Fibroblast of upper back skin (primary cell): Measurements from ENCODE around the gene CTSE.
"Not testable (repeated sequence)": the region's sequence is repeated elsewhere in the genome, so short reads cannot be mapped to it uniquely, and the experiment has no call there.

Experiments
- DNase-seq: peaks from one replicate; pipeline ENCODE4 v3.0.0-alpha.2; 2013

Gene CTSE

GRCh38 chr1:206013026-206013795 lies 10.5 kb downstream of the CTSE start:
- DNase-seq, result no peak

- no peak for DNase-seq
Observed at GRCh38 chr1:206012086-206012859, 11.4 kb downstream of the CTSE start.

DNA sequence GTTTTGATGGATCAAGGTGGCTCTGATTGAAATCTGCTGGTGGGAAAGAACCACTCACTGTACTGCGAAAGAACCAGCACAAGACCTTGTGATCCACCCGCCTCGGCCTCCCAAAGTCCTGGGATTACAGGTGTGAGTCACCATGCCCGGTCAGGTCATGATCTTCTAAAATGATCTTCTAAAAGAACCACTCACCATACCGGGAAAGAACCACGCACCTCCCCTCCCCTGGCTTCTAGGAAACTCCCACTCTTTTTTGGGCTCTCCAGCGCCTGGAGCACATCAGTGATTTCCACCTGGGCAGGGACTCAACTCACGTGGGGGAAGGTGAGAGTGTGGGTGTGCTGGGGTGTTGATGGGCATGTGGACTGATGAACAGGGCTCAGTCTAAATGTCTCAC lies 12.6 kb downstream of the CTSE start:
- DNase-seq, result no peak

DNA sequence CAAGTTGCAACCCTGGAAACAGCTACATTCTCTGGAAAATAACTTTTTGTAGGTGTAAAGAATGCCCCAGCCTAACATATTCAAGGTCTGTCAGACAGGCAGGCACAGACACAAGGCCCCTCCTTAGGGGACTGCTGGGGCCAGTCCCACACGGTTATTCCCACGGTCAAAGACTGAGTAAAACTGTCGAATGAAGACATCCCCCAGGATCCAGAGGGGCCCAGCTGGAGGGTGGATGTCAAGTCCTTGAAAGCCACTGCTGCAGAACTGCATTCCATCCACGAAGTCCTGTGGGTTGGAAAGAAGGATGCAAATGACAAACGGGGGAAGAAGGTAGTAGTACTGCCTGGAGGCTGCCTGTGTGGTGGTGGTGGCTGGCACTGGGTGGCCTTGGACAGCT lies 13.6 kb downstream of the CTSE start:
- no peak for DNase-seq

GRCh38 chr1:206006946-206007345 lies 16.7 kb downstream of the CTSE start:
- DNase-seq, result no peak

DNA sequence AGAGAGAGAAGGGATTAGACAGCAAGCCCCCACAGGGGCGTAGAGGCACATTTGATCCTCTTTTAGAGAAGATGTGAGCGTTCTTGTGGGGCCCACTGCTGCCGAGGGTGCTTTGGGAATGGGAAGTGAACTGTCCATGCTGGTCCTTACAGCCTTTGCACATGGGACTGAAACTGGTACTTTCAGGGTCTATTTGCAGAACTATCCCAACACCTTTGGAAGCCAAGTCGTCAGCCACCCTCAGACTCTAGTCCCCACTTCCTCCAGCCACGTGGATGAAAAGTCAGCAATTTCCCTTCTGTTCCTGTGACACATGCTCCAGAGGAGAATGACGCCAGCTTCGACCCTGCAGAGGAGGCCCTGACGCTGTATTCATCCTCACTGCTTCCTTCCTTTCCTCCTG lies 17.9 kb downstream of the CTSE start:
- no peak for DNase-seq

- DNase-seq, result no peak
Observed at GRCh38 chr1:206005234-206005633, 18.5 kb downstream of the CTSE start.

GRCh38 chr1:206004826-206005225 lies 18.9 kb downstream of the CTSE start:
- DNase-seq, result peak; percentile 21

DNA sequence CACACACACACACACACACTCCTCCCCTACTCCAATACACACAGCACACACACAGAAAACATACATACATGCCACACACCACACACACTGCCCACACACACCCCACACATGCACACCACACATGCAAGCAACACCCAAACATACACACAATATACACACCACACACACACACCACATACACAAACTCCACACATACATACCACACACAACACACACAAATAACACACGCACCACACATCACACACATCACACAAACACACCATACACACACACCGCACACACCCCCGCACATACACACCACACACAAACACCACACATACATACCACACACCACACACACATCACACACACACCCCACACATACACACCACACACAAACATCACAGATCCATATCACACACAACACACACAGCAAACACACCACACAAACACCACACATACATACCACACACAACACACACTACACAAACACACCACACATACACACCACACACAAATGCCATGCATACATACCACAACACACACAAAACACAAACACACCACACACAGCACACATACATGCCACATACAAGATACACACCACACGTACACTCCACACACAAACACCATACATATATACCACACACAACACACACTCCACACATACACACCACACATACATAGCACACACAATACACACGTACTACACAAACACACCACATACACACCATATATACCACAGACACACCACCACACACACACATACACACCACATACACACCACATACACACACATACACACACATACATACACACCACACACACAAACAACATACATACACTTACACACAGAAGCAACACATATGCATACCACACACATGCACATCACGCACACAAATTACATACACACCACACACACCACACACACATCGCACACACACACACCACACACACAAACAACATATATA lies 19.6 kb downstream of the CTSE start:
- no peak for DNase-seq

DNA sequence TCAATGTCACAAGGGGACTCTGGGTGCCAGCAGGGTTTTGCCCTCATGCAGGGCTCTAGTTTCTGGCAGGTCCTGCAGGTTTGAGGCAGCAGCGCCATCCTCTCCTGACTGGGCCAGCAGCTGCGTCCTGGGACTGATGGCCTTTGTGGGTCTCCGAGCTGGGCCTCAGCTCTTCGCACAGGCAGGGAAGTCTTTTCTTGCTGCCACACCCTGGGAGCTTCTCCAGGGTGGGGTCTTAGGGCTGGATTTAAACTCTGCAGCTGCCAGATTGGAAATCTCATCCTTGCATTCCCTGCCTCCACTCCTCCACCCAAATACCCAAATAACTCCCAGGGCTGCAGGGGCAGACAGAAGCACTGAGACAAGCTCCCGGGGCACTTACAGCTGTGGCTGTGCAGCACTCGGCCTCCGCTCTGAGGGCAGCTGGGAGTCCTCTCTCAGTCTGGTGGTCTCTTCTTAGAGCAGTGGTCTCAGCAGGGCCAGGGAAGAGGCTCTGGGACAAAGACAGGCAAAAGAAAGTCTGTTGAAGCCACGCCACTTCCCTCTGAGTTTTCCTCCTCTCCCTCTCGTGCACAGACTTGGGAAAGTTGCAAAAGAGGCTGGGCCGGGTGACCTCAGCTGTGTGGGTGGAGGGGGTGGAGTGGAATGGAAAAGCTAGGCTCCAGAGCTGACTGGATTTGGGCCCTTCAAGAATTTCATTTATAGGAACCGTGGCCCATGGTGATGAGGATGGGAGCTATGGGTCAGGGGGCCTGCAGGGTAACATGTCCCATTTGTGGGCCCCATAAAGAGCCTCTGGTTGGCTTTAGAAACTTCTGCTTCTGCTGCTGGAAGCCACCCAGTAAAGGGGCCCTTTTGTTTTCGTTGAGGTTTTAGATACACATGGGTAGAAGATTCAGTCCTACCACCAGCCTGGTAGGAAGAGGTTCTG lies 20.6 kb downstream of the CTSE start, which contains the start of gene RAB7B:
Gene RAB7B (minus strand): TSS at position 525 of the 931 bp plus-strand sequence. CDS start 9,260 bp downstream, outside the sequence.
- DNase-seq, result peak; percentile 65

DNA sequence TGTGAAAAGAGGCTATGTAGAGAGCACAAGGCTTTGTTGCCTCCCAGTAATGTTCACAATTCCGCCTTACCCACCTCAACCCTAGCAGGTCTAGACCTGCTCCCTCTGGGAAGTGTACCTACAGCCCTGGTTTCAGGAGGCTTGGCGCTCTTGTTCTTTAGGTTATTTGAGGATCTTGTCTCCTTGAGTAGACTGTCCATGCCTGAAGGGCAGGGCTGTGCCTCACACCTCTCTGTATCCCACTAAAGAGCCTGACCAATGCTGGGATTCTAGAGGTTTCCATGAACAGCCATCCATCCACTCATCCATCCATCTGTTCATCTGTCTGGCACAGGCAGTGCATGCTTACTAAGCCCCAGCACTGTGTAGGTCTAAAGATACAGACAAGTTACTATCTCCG lies 21.5 kb downstream of the CTSE start:
- no peak for DNase-seq

DNA sequence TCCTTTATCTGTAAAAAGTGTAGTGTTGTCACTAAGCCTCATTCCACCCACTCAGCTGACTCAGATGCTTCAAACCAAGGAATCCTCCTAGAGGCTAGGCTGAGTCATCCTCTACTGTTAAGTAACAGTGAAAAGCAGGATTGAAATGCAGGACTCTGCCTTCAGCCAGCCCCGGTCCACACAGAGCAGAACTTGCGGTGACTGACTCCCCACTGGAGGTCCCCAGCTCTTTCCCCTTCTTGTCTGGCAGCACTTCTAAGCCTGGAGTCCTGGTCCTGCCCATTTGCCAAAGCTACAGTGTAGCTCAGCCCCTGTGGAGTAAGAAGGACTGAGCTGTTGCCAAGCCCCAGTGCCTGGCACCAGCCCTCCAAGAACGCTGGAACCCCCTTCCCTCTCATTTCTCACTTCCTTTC lies 22.2 kb downstream of the CTSE start:
- peak; percentile 93 for DNase-seq

- DNase-seq, result no peak
Observed at GRCh38 chr1:206000641-206001339, 22.9 kb downstream of the CTSE start.

- no peak for DNase-seq
Observed at GRCh38 chr1:205998457-205999241, 25.0 kb downstream of the CTSE start.

DNA sequence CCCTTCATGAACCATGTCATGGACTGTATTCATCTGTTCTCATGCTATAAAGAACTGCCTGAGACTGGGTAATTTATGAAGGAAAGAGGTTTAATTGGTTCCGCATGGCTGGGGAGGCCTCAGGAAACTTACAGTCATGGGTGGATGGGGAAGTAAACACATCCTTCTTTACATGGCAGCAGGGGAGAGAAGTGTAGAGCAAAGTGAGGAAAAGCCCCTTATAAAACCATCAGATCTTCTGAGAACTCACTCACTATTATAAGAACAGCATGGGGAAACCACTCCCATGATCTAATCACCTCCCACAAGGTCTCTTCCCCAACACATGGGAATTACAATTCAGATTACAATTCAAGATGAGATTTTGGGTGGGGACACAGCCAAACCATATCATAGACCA lies 27.1 kb downstream of the CTSE start:
- DNase-seq, result not testable (repeated sequence)

GRCh38 chr1:205994346-205994745 lies 29.3 kb downstream of the CTSE start:
- DNase-seq, result no peak

DNA sequence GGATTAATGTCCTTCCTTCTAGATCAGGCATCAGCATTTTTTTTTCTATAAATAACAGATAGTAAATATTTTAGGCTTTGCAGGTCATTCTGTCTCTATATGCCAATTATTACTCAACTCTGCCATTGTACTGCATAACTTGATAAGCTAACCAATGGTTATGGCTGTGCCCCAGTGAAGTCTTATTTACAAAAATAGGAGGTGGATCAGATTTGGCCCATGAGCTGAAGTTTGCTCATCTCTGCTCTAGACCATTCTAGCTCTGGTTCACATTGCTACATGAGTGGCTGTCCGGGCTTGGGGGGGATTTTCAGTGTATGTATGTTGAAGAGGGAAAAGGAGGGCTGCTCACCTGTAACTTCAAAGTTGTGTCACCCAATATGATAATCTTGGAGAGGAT lies 30.6 kb downstream of the CTSE start:
- DNase-seq, result no peak

DNA sequence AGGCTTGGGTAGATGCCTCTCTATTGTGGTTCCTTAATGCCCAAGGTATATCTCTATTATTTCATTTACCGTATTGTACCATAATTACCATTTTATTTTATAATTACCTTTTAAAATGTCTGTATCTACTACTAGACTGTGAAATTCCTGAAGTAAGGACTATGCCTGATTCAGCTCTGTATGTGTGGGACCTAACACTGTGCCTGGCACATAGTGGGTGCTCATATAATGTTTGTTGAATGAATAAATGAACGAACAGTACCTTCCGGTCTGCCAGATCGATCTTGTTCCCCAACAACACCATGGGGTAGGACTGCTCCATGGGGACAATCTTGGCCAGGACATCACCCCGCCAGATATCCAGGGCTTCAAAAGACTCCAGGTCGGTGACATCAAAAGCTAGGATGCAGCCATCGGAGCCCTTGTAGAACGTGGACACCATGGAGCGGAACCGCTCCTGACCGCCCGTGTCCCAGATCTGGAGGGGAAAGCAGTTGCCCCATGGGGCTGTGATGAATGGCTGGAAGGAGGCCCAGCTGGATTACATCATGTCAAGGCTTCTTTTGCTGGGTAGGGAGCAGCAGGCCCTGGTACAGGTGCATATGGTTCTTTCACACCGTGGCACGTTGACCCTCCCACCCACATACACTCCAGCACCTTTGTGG lies 31.3 kb downstream of the CTSE start:
- no peak for DNase-seq

GRCh38 chr1:205991237-205991636 lies 32.5 kb downstream of the CTSE start:
- DNase-seq, result peak; percentile 64

DNA sequence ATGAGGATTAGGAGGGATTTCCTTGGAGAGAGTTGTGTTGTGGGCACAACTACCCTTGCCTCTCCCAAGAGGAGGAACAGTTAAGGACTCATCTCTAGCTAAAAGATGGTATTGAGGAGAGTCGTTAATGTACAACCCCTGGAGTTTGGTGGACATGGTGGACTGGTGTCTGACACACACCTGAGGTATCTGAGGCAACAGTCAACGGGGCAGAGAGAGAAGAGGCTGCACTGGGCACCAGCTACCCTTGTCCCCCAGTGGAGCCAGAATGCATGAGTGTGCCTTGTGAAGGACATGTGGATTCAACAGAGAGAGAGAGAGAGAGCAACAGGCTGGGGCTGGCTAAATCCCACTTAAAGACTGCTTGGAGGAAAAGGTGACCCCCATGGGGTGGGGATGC lies 33.5 kb downstream of the CTSE start:
- DNase-seq, result no peak
